Hepatocyte (in vitro differentiated cells): Measurements from ENCODE around the gene APOOL.
"Not testable (repeated sequence)": the region's sequence is repeated elsewhere in the genome, so short reads cannot be mapped to it uniquely, and the experiment has no call there.

ENCODE experiments used
- EZH2 ChIP-seq: fragments of 200-600 bp; sonication (generic); IDR thresholded peaks from 2 replicates; pipeline ENCODE4 v1.6.1; 2016; ENCODE audit warnings: antibody characterized with exemption, mild to moderate bottlenecking, borderline replicate concordance
- EZH2phosphoT487 ChIP-seq: fragments of 200-600 bp; sonication (generic); IDR thresholded peaks from one replicate; pipeline ENCODE4 v1.6.1; 2018; ENCODE audit warnings: antibody characterized with exemption, mild to moderate bottlenecking, low read depth, moderate library complexity; ENCODE audit not compliant: unreplicated experiment, severe bottlenecking
- TF ChIP-seq, protein P1 (sequence below): fragments of 200-600 bp; sonication (generic); IDR thresholded peaks from 2 replicates; pipeline ENCODE4 v1.5.1; 2016; ENCODE audit warnings: antibody characterized with exemption, mild to moderate bottlenecking; ENCODE audit not compliant: poor library complexity

DNA sequence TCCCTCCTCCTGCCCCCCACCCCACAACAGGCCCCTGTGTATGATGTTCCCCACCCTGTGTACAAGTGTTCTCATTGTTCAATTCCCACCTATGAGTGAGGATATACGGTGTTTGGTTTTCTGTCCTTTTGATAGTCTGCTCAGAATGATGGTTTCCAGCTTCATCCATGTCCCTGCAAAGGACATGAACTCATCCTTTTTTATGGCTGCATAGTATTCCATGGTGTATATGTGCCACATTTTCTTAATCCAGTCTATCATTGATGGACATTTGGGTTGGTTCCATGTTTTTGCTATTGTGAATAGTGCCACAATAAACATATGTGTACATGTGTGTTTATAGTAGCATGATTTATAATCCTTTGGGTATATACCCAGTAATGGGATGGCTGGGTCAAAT, 73.6 kb downstream of the APOOL start:
- TF ChIP-seq, protein P1, sequence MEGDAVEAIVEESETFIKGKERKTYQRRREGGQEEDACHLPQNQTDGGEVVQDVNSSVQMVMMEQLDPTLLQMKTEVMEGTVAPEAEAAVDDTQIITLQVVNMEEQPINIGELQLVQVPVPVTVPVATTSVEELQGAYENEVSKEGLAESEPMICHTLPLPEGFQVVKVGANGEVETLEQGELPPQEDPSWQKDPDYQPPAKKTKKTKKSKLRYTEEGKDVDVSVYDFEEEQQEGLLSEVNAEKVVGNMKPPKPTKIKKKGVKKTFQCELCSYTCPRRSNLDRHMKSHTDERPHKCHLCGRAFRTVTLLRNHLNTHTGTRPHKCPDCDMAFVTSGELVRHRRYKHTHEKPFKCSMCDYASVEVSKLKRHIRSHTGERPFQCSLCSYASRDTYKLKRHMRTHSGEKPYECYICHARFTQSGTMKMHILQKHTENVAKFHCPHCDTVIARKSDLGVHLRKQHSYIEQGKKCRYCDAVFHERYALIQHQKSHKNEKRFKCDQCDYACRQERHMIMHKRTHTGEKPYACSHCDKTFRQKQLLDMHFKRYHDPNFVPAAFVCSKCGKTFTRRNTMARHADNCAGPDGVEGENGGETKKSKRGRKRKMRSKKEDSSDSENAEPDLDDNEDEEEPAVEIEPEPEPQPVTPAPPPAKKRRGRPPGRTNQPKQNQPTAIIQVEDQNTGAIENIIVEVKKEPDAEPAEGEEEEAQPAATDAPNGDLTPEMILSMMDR = not testable (repeated sequence)
- TF ChIP-seq EZH2phosphoT487, EZH2: not testable (repeated sequence)
